ENCODE data around the gene WNT9A. TPM values are rescaled to one million over a fixed set of nuclear protein-coding genes. Genes with fewer than 3 reads are reported as not detected.

Gene WNT9A
- polyA plus RNA-seq, 3 donors = not detected

DNA sequence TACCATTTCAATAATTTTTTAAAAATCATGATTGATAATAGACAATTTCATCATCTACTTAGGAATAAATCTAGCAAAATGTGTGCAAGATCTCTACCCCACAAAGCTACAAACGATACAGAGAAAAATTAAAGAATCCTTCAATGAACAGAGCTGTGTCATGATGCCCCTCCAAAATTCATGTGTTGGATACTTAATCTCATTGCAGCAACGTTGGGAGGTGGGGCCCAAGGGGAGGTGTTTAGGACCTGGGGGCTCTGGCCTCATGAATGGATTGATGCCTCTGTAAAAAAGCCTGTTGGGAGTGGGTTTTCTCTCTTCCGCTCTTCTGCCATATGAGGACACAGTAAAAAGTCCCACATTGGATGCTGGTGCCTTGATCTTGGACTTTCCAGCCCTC is 77.4 kb downstream of the WNT9A start:
- Mint-ChIP-seq H3K9me3 (peaks cover 8 to 35% (median 16%) of the 10 kb centered on the region in 7 donors), H3K4me1 (peaks cover 11% of the 10 kb centered on the region), H3K4me3 (no peak overlapping the region), H3K27ac (no peak overlapping the region), H3K27me3 (ENCODE audit: low read depth in 3 of 3) (peaks cover 3 to 7% (median 5%) of the 10 kb centered on the region in 3 donors), H3K36me3 (no peaks in the 10 kb centered on the region)
- no peak overlapping the region for H3K9ac ChIP-seq (ENCODE audit: insufficient read depth, low read length, poor library complexity, severe bottlenecking)
- H3K4me2 ChIP-seq (replicated peaks; ENCODE audit: extremely low read depth, low read length, poor library complexity, severe bottlenecking) = no peak overlapping the region
- H4K20me1 ChIP-seq (ENCODE audit: insufficient read depth, low read length) = no peaks in the 10 kb centered on the region
- no peak overlapping the region for H3K27ac ChIP-seq (ENCODE audit: low read depth in 1 of 2, low read length in 2 of 2)
- no peaks in the 10 kb centered on the region for H3K36me3 ChIP-seq (replicated peaks in 1 of 2; ENCODE audit: control insufficient read depth in 1 of 2, insufficient read depth in 2 of 2, low read length in 2 of 2)
- 40% methylated on average over 2 of the region's 3 CpGs for WGBS (ENCODE audit: insufficient coverage)
- no peaks in the 10 kb centered on the region for H3K27me3 ChIP-seq (ENCODE audit: control insufficient read depth in 2 of 2, insufficient read depth in 2 of 2, low read length in 2 of 2)
- intact Hi-C loops (cut with micrococcal nuclease) = no loop called here
- no peaks in the 10 kb centered on the region for H3K79me2 ChIP-seq (ENCODE audit: insufficient read depth, low read length)
- no peak overlapping the region for H2AFZ ChIP-seq (ENCODE audit: insufficient read depth, low read depth, low read length, poor library complexity, severe bottlenecking)
- TF ChIP-seq, protein P1, sequence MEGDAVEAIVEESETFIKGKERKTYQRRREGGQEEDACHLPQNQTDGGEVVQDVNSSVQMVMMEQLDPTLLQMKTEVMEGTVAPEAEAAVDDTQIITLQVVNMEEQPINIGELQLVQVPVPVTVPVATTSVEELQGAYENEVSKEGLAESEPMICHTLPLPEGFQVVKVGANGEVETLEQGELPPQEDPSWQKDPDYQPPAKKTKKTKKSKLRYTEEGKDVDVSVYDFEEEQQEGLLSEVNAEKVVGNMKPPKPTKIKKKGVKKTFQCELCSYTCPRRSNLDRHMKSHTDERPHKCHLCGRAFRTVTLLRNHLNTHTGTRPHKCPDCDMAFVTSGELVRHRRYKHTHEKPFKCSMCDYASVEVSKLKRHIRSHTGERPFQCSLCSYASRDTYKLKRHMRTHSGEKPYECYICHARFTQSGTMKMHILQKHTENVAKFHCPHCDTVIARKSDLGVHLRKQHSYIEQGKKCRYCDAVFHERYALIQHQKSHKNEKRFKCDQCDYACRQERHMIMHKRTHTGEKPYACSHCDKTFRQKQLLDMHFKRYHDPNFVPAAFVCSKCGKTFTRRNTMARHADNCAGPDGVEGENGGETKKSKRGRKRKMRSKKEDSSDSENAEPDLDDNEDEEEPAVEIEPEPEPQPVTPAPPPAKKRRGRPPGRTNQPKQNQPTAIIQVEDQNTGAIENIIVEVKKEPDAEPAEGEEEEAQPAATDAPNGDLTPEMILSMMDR (IDR thresholded peaks at IDR 0.05) = no peak
- no peaks in the 10 kb centered on the region for H3K4me1 ChIP-seq (ENCODE audit: control insufficient read depth in 1 of 2, insufficient read depth in 2 of 2, low read length in 2 of 2)
- H3K9me3 ChIP-seq (replicated peaks in 1 of 2; ENCODE audit: control insufficient read depth in 1 of 2, insufficient read depth in 1 of 2, low read length in 2 of 2) = peaks cover 0 to 15% of the 10 kb centered on the region in 2 donors
- DNase-seq = no peak
- no peak overlapping the region for H3K4me3 ChIP-seq (replicated peaks in 1 of 3; ENCODE audit: low read depth in 2 of 3, low read length in 3 of 3)

DNA sequence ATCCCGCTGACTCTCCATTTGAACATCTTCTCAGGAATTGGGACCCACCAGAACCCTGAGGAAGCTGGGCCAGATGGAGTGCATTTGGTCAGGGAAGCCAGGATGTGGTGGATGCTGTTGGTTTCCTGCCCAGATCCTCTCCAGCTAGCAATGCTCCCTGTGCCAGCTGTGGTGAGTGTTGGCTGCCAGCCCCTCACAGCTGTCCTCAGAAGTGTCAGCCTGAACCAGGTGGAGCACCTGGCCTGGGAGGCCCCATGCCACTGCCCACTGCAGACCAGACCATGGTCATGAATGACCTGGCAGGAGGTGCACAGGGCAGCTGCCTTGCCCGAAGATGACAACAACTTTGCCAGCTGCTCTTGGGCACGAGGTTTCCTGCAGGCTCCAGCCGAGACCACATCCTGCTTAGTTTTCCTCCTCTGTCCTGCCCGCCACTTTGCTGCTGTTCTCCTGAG is 77.9 kb downstream of the WNT9A start:
- no peak for DNase-seq
- H3K4me1 Mint-ChIP-seq = peaks cover 11% of the 10 kb centered on the region
- no peak overlapping the region for H3K4me3 Mint-ChIP-seq
- no peaks in the 10 kb centered on the region for H3K36me3 ChIP-seq (replicated peaks in 1 of 2; ENCODE audit: control insufficient read depth in 1 of 2, insufficient read depth in 2 of 2, low read length in 2 of 2)
- H3K9me3 Mint-ChIP-seq = peaks cover 8 to 35% (median 21%) of the 10 kb centered on the region in 7 donors
- 0% methylated on average over 3 of the region's 5 CpGs for WGBS (ENCODE audit: insufficient coverage)
- no peak overlapping the region for H3K9ac ChIP-seq (ENCODE audit: insufficient read depth, low read length, poor library complexity, severe bottlenecking)
- H4K20me1 ChIP-seq (ENCODE audit: insufficient read depth, low read length) = no peaks in the 10 kb centered on the region
- TF ChIP-seq, protein P1 (IDR thresholded peaks at IDR 0.05) = no peak
- no peaks in the 10 kb centered on the region for H3K27me3 ChIP-seq (ENCODE audit: control insufficient read depth in 2 of 2, insufficient read depth in 2 of 2, low read length in 2 of 2)
- H3K4me3 ChIP-seq (replicated peaks in 1 of 3; ENCODE audit: low read depth in 2 of 3, low read length in 3 of 3) = no peak overlapping the region
- no peaks in the 10 kb centered on the region for H3K36me3 Mint-ChIP-seq
- H3K27ac ChIP-seq (ENCODE audit: low read depth in 1 of 2, low read length in 2 of 2) = no peak overlapping the region
- peaks cover 3 to 7% (median 5%) of the 10 kb centered on the region in 3 donors for H3K27me3 Mint-ChIP-seq (ENCODE audit: low read depth in 3 of 3)
- H3K9me3 ChIP-seq (replicated peaks in 1 of 2; ENCODE audit: control insufficient read depth in 1 of 2, insufficient read depth in 1 of 2, low read length in 2 of 2) = peaks cover 0 to 15% of the 10 kb centered on the region in 2 donors
- no peaks in the 10 kb centered on the region for H3K4me1 ChIP-seq (ENCODE audit: control insufficient read depth in 1 of 2, insufficient read depth in 2 of 2, low read length in 2 of 2)
- H3K27ac Mint-ChIP-seq = no peak overlapping the region
- H3K4me2 ChIP-seq (replicated peaks; ENCODE audit: extremely low read depth, low read length, poor library complexity, severe bottlenecking) = no peak overlapping the region
- no peak overlapping the region for H2AFZ ChIP-seq (ENCODE audit: insufficient read depth, low read depth, low read length, poor library complexity, severe bottlenecking)
- intact Hi-C loops (cut with micrococcal nuclease) = no loop called here
- H3K79me2 ChIP-seq (ENCODE audit: insufficient read depth, low read length) = no peaks in the 10 kb centered on the region

Data from CD14-positive monocyte (primary cell).